Measurements from ENCODE around the gene JMJD7. TPM values are rescaled to one million over a fixed set of nuclear protein-coding genes. Genes with fewer than 3 reads are reported as not detected.

Gene JMJD7
- total RNA-seq, 1 donor: 3.1 TPM

- DNase-seq (ENCODE audit: low read depth): no peak
- TF ChIP-seq CTCF (IDR thresholded peaks at IDR 0.05; ENCODE audit: insufficient read depth, low read length): no peak
- H3K4me3 ChIP-seq (ENCODE audit: low read depth, low read length): no peak overlapping the region
Observed at GRCh38 chr15:41884458-41884857, 56.6 kb downstream of the JMJD7 start.

GRCh38 chr15:41885321-41885720 lies 57.4 kb downstream of the JMJD7 start:
- no peak overlapping the region for H3K4me3 ChIP-seq (ENCODE audit: low read depth, low read length)
- TF ChIP-seq CTCF (IDR thresholded peaks at IDR 0.05; ENCODE audit: insufficient read depth, low read length): no peak
- DNase-seq (ENCODE audit: low read depth): no peak

- no peak overlapping the region for H3K4me3 ChIP-seq (ENCODE audit: low read depth, low read length)
Observed at GRCh38 chr15:41885841-41886240, 57.9 kb downstream of the JMJD7 start.

GRCh38 chr15:41886741-41887140 lies 58.8 kb downstream of the JMJD7 start:
- DNase-seq (ENCODE audit: low read depth): no peak
- no peak overlapping the region for H3K4me3 ChIP-seq (ENCODE audit: low read depth, low read length)
- TF ChIP-seq CTCF (IDR thresholded peaks at IDR 0.05; ENCODE audit: insufficient read depth, low read length): no peak

More at GRCh38 chr15:41885841-41886240, 57.9 kb downstream of the JMJD7 start:
- DNase-seq (ENCODE audit: low read depth): no peak
- no peak for TF ChIP-seq CTCF (IDR thresholded peaks at IDR 0.05; ENCODE audit: insufficient read depth, low read length)

- TF ChIP-seq CTCF (IDR thresholded peaks at IDR 0.05; ENCODE audit: insufficient read depth, low read length): no peak
- no peak overlapping the region for H3K4me3 ChIP-seq (ENCODE audit: low read depth, low read length)
- DNase-seq (ENCODE audit: low read depth): no peak
Observed at GRCh38 chr15:41887161-41887560, 59.3 kb downstream of the JMJD7 start.

Small RNA genes lying within 50 kb of the gene (small RNA-seq; reads per million reads assigned to genes)
- not detected for gene JMJD7-PLA2G4B
- gene MIR4310: not detected
- gene RNA5SP393: not detected

Other genes with a start within 250 kb of the JMJD7 start
- gene MGA, start 167.7 kb upstream of the JMJD7 start, total RNA-seq (ENCODE audit: low replicate concordance): 49.2 and 64.6 TPM in 2 replicates
- gene MAPKBP1, start 53.6 kb upstream of the JMJD7 start, total RNA-seq (ENCODE audit: low replicate concordance): 12.7 and 20.8 TPM in 2 replicates
- 0.49 and 0.54 TPM in 2 replicates for gene PLA2G4B, start 10.8 kb downstream of the JMJD7 start, total RNA-seq (ENCODE audit: low replicate concordance)
- 0.18 and 0.57 TPM in 2 replicates for gene SPTBN5, start 66.0 kb downstream of the JMJD7 start, total RNA-seq (ENCODE audit: low replicate concordance)
- gene EHD4, start 144.5 kb downstream of the JMJD7 start, total RNA-seq (ENCODE audit: low replicate concordance): 10.8 and 12.1 TPM in 2 replicates
- not detected in 2 replicates for gene PLA2G4E, start 192.9 kb downstream of the JMJD7 start, total RNA-seq (ENCODE audit: low replicate concordance)